ENCODE data around the gene PNLIPRP2. TPM values are rescaled to one million over a fixed set of nuclear protein-coding genes. Genes with fewer than 3 reads are reported as not detected.

Gene PNLIPRP2
- polyA plus RNA-seq, 1 of the 3 experiments (the other 2 are of a cell fraction): not detected

DNA sequence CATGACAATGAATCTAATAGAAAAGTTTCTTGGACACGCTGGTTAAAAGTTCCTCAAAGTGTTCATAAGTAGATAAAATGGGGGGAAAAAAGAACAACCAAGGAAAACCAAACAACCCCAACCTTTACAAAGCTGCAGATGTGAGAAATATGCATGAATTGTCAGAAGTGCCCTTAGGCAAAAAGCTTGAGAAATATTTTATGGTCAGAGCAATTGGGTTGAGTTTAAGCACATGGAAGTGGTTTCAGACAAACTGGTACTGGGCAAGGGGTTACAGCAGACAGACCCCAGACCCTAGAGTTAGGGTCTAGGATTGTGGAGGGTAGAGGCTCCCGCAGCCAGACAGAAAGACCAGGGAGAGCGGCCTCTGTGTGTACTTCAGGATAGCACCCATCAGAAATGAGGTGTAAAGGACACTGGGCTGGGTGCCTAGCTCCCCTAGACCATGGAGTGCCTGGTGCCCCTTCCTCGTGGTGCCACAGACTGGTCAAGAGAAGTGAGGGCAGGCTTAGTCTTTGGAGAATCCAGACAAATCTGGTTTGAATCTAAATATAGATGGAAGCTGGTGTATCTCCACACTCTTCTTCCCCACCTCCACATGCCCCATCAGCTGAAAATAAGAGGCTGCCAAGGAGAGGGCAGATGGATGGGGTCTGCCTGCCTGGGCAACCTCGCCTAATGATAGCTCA, 37.3 kb downstream of the PNLIPRP2 start:
- TF ChIP-seq, protein P1, sequence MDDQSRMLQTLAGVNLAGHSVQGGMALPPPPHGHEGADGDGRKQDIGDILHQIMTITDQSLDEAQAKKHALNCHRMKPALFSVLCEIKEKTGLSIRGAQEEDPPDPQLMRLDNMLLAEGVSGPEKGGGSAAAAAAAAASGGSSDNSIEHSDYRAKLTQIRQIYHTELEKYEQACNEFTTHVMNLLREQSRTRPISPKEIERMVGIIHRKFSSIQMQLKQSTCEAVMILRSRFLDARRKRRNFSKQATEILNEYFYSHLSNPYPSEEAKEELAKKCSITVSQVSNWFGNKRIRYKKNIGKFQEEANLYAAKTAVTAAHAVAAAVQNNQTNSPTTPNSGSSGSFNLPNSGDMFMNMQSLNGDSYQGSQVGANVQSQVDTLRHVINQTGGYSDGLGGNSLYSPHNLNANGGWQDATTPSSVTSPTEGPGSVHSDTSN (IDR thresholded peaks at IDR 0.05): no peak
- no peak for TF ChIP-seq NFIC (IDR thresholded peaks at IDR 0.05; ENCODE audit: borderline replicate concordance)
- no peak for TF ChIP-seq EP300 (IDR thresholded peaks at IDR 0.05; ENCODE audit: borderline replicate concordance in 1 of 2, low read depth in 1 of 2, low read length in 1 of 2)
- TF ChIP-seq TAF1 (IDR thresholded peaks at IDR 0.05; ENCODE audit: borderline replicate concordance, low read depth, low read length): no peak
- no peak for TF ChIP-seq RAD21 (IDR thresholded peaks at IDR 0.05; ENCODE audit: low read length)
- no peak for TF ChIP-seq MEF2A (IDR thresholded peaks at IDR 0.05; ENCODE audit: borderline replicate concordance, low read depth)
- no peak for TF ChIP-seq TEAD4 (IDR thresholded peaks at IDR 0.05; ENCODE audit: borderline replicate concordance, insufficient read depth)
- TF ChIP-seq FOXJ3 (CRISPR knock-in tag; IDR thresholded peaks at IDR 0.05): no peak
- TF ChIP-seq, protein P2, sequence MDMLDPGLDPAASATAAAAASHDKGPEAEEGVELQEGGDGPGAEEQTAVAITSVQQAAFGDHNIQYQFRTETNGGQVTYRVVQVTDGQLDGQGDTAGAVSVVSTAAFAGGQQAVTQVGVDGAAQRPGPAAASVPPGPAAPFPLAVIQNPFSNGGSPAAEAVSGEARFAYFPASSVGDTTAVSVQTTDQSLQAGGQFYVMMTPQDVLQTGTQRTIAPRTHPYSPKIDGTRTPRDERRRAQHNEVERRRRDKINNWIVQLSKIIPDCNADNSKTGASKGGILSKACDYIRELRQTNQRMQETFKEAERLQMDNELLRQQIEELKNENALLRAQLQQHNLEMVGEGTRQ (IDR thresholded peaks at IDR 0.05; ENCODE audit: borderline replicate concordance, low read depth, low read length): no peak
- TF ChIP-seq, protein P3, sequence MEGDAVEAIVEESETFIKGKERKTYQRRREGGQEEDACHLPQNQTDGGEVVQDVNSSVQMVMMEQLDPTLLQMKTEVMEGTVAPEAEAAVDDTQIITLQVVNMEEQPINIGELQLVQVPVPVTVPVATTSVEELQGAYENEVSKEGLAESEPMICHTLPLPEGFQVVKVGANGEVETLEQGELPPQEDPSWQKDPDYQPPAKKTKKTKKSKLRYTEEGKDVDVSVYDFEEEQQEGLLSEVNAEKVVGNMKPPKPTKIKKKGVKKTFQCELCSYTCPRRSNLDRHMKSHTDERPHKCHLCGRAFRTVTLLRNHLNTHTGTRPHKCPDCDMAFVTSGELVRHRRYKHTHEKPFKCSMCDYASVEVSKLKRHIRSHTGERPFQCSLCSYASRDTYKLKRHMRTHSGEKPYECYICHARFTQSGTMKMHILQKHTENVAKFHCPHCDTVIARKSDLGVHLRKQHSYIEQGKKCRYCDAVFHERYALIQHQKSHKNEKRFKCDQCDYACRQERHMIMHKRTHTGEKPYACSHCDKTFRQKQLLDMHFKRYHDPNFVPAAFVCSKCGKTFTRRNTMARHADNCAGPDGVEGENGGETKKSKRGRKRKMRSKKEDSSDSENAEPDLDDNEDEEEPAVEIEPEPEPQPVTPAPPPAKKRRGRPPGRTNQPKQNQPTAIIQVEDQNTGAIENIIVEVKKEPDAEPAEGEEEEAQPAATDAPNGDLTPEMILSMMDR (IDR thresholded peaks at IDR 0.05): no peak
- TF ChIP-seq, protein P4, sequence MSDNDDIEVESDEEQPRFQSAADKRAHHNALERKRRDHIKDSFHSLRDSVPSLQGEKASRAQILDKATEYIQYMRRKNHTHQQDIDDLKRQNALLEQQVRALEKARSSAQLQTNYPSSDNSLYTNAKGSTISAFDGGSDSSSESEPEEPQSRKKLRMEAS (IDR thresholded peaks at IDR 0.05; ENCODE audit: low read depth): no peak
- TF ChIP-seq, protein P5, sequence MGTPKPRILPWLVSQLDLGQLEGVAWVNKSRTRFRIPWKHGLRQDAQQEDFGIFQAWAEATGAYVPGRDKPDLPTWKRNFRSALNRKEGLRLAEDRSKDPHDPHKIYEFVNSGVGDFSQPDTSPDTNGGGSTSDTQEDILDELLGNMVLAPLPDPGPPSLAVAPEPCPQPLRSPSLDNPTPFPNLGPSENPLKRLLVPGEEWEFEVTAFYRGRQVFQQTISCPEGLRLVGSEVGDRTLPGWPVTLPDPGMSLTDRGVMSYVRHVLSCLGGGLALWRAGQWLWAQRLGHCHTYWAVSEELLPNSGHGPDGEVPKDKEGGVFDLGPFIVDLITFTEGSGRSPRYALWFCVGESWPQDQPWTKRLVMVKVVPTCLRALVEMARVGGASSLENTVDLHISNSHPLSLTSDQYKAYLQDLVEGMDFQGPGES (IDR thresholded peaks at IDR 0.05; ENCODE audit: low read depth, low read length): no peak
- no peak for TF ChIP-seq GATA2 (CRISPR knock-in tag; IDR thresholded peaks at IDR 0.05)
- TF ChIP-seq CHD2 (IDR thresholded peaks at IDR 0.05; ENCODE audit: low read length, partially characterized antibody): no peak
- TF ChIP-seq POLR2AphosphoS5 (IDR thresholded peaks at IDR 0.05; ENCODE audit: low read depth, low read length): no peak
- no peak for TF ChIP-seq RFX5 (IDR thresholded peaks at IDR 0.05; ENCODE audit: low read length)
- 49% methylated on average over 5 of the region's 5 CpGs for WGBS (ENCODE audit: low lambda C conversion rate)
- H3K36me3 ChIP-seq (replicated peaks in 1 of 2; ENCODE audit: control insufficient read depth in 1 of 2, insufficient read depth in 2 of 2, low read length in 1 of 2): no peaks in the 10 kb centered on the region
- H3K9ac ChIP-seq: no peak overlapping the region
- no peaks in the 10 kb centered on the region; a peak in 1 of 4 replicates for H3K4me1 ChIP-seq (ENCODE audit: control insufficient read depth in 1 of 2, insufficient read depth in 2 of 2, low read depth in 1 of 2, low read length in 1 of 2)
- no peak overlapping the region for H2AFZ ChIP-seq (ENCODE audit: low read depth)
- no peak overlapping the region for H3K27ac ChIP-seq (ENCODE audit: low read depth in 2 of 2, low read length in 1 of 2)
- CTCF ChIA-PET: interaction anchor here (1.4 to 3.6 kb wide), 4 partner anchors 12 to 510 kb away, joined by 6 to 13 read pairs (median 10); no protein-coding TSS in a partner anchor
- H3K9me3 ChIP-seq: no peaks in the 10 kb centered on the region
- no peak overlapping the region for H3K4me2 ChIP-seq
- no peak for DNase-seq
- no peaks in the 10 kb centered on the region for H3K79me2 ChIP-seq (ENCODE audit: insufficient read depth)
- no peaks in the 10 kb centered on the region for H3F3A ChIP-seq (replicated peaks; ENCODE audit: insufficient read depth)
- H3K9me2 ChIP-seq: no peaks in the 10 kb centered on the region
- H3K27me3 ChIP-seq (ENCODE audit: insufficient read depth): no peaks in the 10 kb centered on the region
- no peak overlapping the region for H3K4me3 ChIP-seq (ENCODE audit: low read depth in 2 of 2, low read length in 1 of 2)
- no peaks in the 10 kb centered on the region for H4K20me1 ChIP-seq (ENCODE audit: insufficient read depth)
- POLR2A ChIA-PET: no interaction called here
